Muscle layer of duodenum (tissue), 2 donors: ENCODE measurements around the gene ADAMTS19.
A peak's percentile ranks its signal among the peaks of the same experiment; 100 is the strongest.
"Not testable (repeated sequence)": the region's sequence is repeated elsewhere in the genome, so short reads cannot be mapped to it uniquely, and the experiment has no call there.

Experiments used
- H3K27ac ChIP-seq: one replicate; pipeline ENCODE4 v1.7.0; 2013; ENCODE audit warnings: mild to moderate bottlenecking, low read length
- H3K27me3 ChIP-seq: one replicate; pipeline ENCODE4 v1.7.0; 2013; ENCODE audit warnings: low read depth, mild to moderate bottlenecking, control low read depth, low read length
- H3K36me3 ChIP-seq, 2 donors: one replicate each; pipeline ENCODE4 v1.7.0; 2013; ENCODE audit warnings: low read length in 2 of 2, control low read depth in 1 of 2, mild to moderate bottlenecking in 1 of 2; ENCODE audit not compliant: insufficient read depth in 2 of 2, control insufficient read depth in 1 of 2
- H3K4me1 ChIP-seq, 2 donors: one replicate each; pipeline ENCODE4 v1.7.0; 2013; ENCODE audit warnings: low read length in 2 of 2, mild to moderate bottlenecking in 2 of 2, control low read depth in 1 of 2, moderate library complexity in 1 of 2; ENCODE audit not compliant: insufficient read depth in 2 of 2, control insufficient read depth in 1 of 2
- H3K4me3 ChIP-seq, 2 donors: one replicate each; pipeline ENCODE4 v1.7.0; 2013; ENCODE audit warnings: low read length in 2 of 2, low read depth in 1 of 2, mild to moderate bottlenecking in 1 of 2
- H3K9me3 ChIP-seq, 2 donors: one replicate each; pipeline ENCODE4 v1.7.0; 2013; ENCODE audit warnings: low read length in 2 of 2, control low read depth in 1 of 2, mild to moderate bottlenecking in 1 of 2; ENCODE audit not compliant: control insufficient read depth in 1 of 2
- donor health status: healthy.

The ADAMTS19 gene

GRCh38 chr5:129459777-129460671 is at the start of gene ADAMTS19:
Gene ADAMTS19 (plus strand): TSS chr5:129460298. CDS start chr5:129460392, 94 bp downstream.
- Histone ChIP-seq H3K27me3 (peaks cover 3% of the 10 kb centered on the region), H3K36me3 (no peaks in the 10 kb centered on the region), H3K4me1 (peaks cover 0 to 18% of the 10 kb centered on the region in 2 donors), H3K27ac (no peak within 1 kb of the TSS), H3K9me3 (no peaks in the 10 kb centered on the region), H3K4me3 (peak within 1 kb of the TSS; percentile 67 to 70)

GRCh38 chr5:129410488-129410887 is 49.6 kb upstream of the ADAMTS19 start:
- Histone ChIP-seq H3K9me3 (no peaks in the 10 kb centered on the region), H3K4me3 (no peak overlapping the region), H3K27me3 (no peaks in the 10 kb centered on the region), H3K36me3 (no peaks in the 10 kb centered on the region), H3K27ac (no peak overlapping the region), H3K4me1 (no peaks in the 10 kb centered on the region)

DNA sequence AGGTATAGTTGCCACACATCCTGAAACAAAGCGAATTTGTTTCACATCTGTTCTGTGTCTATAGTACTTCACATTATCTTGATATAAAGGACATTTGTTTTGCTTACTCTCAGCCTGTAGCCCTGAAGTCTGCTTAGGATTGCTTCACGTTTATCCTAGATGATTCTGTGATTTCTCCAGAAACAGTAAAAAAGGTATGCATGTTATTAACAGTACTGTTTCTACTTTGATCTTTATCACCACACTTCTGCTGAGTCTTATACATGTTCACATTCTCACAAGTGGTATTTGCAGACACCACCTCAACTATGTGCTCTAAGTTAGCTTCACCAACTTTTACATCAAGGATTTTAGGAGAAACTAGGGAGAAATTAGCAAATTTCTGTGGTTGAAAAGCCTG is 47.4 kb upstream of the ADAMTS19 start:
- Histone ChIP-seq H3K27ac (no peak overlapping the region), H3K4me3 (no peak overlapping the region), H3K36me3 (no peaks in the 10 kb centered on the region), H3K9me3 (no peaks in the 10 kb centered on the region), H3K4me1 (no peaks in the 10 kb centered on the region), H3K27me3 (no peaks in the 10 kb centered on the region)

- Histone ChIP-seq H3K27ac (no peak overlapping the region), H3K4me3 (no peak overlapping the region), H3K9me3 (no peaks in the 10 kb centered on the region), H3K4me1 (no peaks in the 10 kb centered on the region), H3K36me3 (no peaks in the 10 kb centered on the region), H3K27me3 (no peaks in the 10 kb centered on the region)
Observed at GRCh38 chr5:129413570-129413969, 46.5 kb upstream of the ADAMTS19 start.

- H3K4me3 ChIP-seq: no peak overlapping the region
- no peaks in the 10 kb centered on the region for H3K9me3 ChIP-seq
- H3K27me3 ChIP-seq: no peaks in the 10 kb centered on the region
- no peaks in the 10 kb centered on the region for H3K36me3 ChIP-seq
- no peaks in the 10 kb centered on the region for H3K4me1 ChIP-seq
- H3K27ac ChIP-seq: no peak overlapping the region
Observed at GRCh38 chr5:129419292-129419691, 40.8 kb upstream of the ADAMTS19 start.

DNA sequence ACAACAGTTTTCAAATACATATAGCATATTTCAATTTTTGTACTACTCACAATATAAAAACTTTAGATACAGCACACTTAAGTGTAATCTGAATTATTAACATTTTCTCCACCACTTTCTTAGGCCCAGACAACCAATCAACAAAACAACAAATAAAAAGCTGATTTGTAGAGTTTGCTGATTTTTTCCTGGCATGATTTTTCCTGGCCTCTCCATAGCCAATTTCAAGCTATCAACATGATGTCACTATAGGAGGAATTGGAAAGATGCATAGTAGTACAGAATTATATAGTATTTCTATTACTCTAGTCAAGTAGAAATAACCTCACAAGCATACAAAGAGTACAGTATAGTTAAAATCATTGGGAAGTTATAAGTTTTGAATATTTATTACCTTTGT is 35.1 kb upstream of the ADAMTS19 start:
- no peak overlapping the region for H3K4me3 ChIP-seq
- H3K27ac ChIP-seq: no peak overlapping the region
- no peaks in the 10 kb centered on the region for H3K4me1 ChIP-seq
- H3K27me3 ChIP-seq: no peaks in the 10 kb centered on the region
- no peaks in the 10 kb centered on the region for H3K36me3 ChIP-seq
- H3K9me3 ChIP-seq: no peaks in the 10 kb centered on the region

DNA sequence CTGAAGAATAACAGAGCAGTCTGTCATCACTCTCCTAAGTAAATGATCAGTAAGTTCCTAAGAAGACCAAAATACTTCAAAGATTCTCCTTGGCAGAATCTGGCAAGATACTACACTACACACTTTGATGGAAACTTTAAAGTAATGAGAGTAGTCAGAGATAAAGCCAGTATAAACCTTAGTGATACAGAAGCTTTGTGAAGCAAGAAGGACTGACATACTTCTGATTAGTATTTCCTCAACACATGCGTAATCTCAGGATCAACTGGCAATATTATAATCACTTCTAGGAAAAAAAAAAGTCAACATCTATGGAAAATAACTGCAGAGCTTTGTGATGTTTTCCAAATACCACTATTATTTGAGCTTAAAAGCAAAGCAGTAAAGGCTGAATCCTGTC is 34.0 kb upstream of the ADAMTS19 start:
- Histone ChIP-seq H3K36me3 (no peaks in the 10 kb centered on the region), H3K9me3 (no peaks in the 10 kb centered on the region), H3K4me1 (no peaks in the 10 kb centered on the region), H3K27ac (no peak overlapping the region), H3K4me3 (no peak overlapping the region), H3K27me3 (no peaks in the 10 kb centered on the region)

GRCh38 chr5:129428636-129429035 is 31.5 kb upstream of the ADAMTS19 start:
- not testable (repeated sequence) for H3K4me1 ChIP-seq, H3K27me3 ChIP-seq, H3K4me3 ChIP-seq, H3K27ac ChIP-seq, H3K36me3 ChIP-seq, H3K9me3 ChIP-seq

- Histone ChIP-seq H3K27me3 (no peaks in the 10 kb centered on the region), H3K9me3 (no peaks in the 10 kb centered on the region), H3K27ac (no peak overlapping the region), H3K4me3 (no peak overlapping the region), H3K36me3 (no peaks in the 10 kb centered on the region), H3K4me1 (no peaks in the 10 kb centered on the region)
Observed at GRCh38 chr5:129431406-129431805, 28.7 kb upstream of the ADAMTS19 start.

GRCh38 chr5:129438322-129438721 is 21.8 kb upstream of the ADAMTS19 start:
- Histone ChIP-seq H3K9me3 (no peaks in the 10 kb centered on the region), H3K4me1 (no peaks in the 10 kb centered on the region), H3K27ac (no peak overlapping the region), H3K4me3 (no peak overlapping the region), H3K36me3 (no peaks in the 10 kb centered on the region), H3K27me3 (no peaks in the 10 kb centered on the region)

DNA sequence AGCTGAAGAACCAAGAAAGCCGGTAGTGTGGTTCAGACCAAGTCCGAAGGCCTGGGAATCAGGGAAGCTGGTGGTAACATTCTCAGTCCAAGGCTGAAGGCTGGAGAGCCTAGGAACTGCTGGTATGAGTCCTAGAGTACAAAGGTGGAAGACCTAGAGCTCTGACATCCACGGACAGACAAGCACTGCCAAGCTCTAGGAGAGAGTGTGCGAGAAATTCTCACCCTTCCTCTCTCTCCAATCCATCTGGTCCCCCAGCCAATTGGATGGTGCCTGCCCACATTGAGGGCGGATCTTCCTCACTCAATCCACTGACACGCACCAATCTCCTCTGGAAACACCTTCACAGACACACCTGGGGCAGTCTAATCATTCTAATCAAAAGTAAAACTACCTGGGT is 19.7 kb upstream of the ADAMTS19 start:
- no peak overlapping the region for H3K27ac ChIP-seq
- no peaks in the 10 kb centered on the region for H3K36me3 ChIP-seq
- H3K4me1 ChIP-seq: no peaks in the 10 kb centered on the region
- no peak overlapping the region for H3K4me3 ChIP-seq
- H3K27me3 ChIP-seq: no peaks in the 10 kb centered on the region
- H3K9me3 ChIP-seq: no peaks in the 10 kb centered on the region

DNA sequence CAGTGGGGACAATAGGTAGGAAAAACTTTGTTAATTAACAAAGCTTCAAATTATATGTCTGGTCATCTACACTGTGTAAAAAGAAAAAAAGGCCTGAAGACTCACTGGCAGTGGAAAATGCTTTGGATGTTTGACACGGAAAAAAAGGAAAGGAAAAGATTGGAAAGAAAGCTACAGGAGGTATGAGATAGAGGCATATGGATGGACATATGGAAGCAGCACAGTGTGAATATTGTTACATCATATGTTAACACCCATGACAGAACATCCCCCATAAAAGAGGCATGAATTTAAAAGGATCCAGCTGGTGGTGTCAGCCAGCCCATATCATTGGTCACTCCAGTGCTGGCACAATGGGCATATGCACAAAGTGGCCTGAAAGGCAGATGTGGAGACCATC is 19.0 kb upstream of the ADAMTS19 start:
- Histone ChIP-seq H3K4me3 (no peak overlapping the region), H3K27ac (no peak overlapping the region), H3K27me3 (no peaks in the 10 kb centered on the region), H3K9me3 (no peaks in the 10 kb centered on the region), H3K4me1 (no peaks in the 10 kb centered on the region), H3K36me3 (no peaks in the 10 kb centered on the region)
